Cardiac fibroblast (primary cell): ENCODE results near the gene FANCC.

Experiments
- DNase-seq, 2 donors: peaks; one replicate each; pipeline versions ENCODE4 v3.0.0 to v3.0.0-alpha.2; 2010; ENCODE audit warnings: low read depth in 2 of 2
- H3K4me3 ChIP-seq, 2 donors: replicated peaks in 1 of 2; 1 replicate in 1 of 2; 2 replicates in 1 of 2; pipeline ENCODE4 v1.5.1; 2011; ENCODE audit warnings: low read depth in 2 of 2, low read length in 2 of 2, mild to moderate bottlenecking in 2 of 2, moderate library complexity in 1 of 2
- TF ChIP-seq, protein P1 (sequence below): IDR thresholded peaks from one replicate; pipeline ENCODE4 v1.5.1; 2011; ENCODE audit warnings: low read depth, mild to moderate bottlenecking, low read length, inconsistent platforms

The FANCC gene

GRCh38 chr9:95165004-95165403 is 152.5 kb downstream of the FANCC start:
- TF ChIP-seq, protein P1, sequence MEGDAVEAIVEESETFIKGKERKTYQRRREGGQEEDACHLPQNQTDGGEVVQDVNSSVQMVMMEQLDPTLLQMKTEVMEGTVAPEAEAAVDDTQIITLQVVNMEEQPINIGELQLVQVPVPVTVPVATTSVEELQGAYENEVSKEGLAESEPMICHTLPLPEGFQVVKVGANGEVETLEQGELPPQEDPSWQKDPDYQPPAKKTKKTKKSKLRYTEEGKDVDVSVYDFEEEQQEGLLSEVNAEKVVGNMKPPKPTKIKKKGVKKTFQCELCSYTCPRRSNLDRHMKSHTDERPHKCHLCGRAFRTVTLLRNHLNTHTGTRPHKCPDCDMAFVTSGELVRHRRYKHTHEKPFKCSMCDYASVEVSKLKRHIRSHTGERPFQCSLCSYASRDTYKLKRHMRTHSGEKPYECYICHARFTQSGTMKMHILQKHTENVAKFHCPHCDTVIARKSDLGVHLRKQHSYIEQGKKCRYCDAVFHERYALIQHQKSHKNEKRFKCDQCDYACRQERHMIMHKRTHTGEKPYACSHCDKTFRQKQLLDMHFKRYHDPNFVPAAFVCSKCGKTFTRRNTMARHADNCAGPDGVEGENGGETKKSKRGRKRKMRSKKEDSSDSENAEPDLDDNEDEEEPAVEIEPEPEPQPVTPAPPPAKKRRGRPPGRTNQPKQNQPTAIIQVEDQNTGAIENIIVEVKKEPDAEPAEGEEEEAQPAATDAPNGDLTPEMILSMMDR = no peak
- no peak for DNase-seq
- H3K4me3 ChIP-seq = no peak overlapping the region

DNA sequence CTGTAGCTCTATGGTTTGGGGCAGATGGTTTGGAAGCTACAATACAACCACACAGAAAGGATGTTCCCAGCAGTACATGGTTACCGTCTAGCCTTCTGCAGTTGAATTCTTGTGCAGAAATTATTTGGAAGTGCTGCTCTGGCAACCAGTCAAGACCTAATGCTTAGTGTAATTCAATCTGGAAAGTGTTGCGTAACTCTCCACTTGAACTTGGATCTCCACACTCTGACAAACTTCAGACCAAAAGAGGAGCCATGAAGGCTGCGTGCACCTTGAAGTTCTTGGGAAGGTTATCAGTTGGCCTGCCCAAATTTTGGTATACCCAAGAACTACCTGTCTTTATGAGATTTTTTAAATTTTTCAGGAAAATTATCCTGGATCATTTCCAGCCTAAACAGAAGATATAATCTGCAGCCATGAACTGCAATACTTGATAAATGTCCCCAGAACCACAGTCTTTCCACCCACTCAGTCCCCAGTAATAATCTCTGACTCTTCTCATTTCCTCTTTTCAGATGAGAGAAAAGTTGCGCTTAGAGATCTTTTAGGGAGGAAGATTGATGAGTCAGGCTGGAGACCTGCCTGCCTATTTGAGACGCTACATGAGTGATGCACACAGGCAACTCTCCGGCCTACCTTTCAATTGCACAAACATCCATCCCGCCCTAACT is 159.9 kb downstream of the FANCC start:
- H3K4me3 ChIP-seq = no peak overlapping the region
- peak; percentile 85 to 96 for DNase-seq
- TF ChIP-seq, protein P1 = no peak

GRCh38 chr9:95156074-95156473 is 161.4 kb downstream of the FANCC start:
- no peak overlapping the region for H3K4me3 ChIP-seq
- no peak for DNase-seq
- TF ChIP-seq, protein P1 = no peak

- no peak for DNase-seq
- H3K4me3 ChIP-seq = no peak overlapping the region
- TF ChIP-seq, protein P1 = no peak
These were observed 162.3 kb downstream of the FANCC start for GRCh38 chr9:95155220-95155619.

DNA sequence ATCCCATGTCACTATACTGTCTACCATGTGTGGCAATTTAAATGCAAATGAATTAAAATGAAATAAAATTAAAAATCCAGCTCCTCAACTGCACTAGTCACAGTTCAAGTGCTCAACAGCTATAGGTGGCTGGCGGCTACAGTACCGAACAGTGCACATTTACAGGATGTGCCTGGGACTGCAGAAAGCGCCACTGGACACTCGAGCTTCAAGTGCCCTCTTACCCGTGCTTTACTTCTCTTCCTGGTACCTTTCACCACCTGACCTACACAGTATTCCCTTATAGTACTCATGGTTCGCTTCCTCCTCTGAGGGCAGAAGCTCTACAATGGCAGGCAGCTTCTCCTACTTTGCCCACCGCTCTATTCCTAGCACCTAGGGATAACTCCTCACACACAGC is 166.6 kb downstream of the FANCC start:
- TF ChIP-seq, protein P1 = no peak
- H3K4me3 ChIP-seq = no peak overlapping the region
- DNase-seq = no peak

GRCh38 chr9:95148208-95148520 is 169.3 kb downstream of the FANCC start:
- H3K4me3 ChIP-seq = no peak overlapping the region
- DNase-seq = no peak
- TF ChIP-seq, protein P1 = no peak

GRCh38 chr9:95147452-95148207 is 169.9 kb downstream of the FANCC start:
- DNase-seq = peak in 1 of 2 donors; percentile 34
- TF ChIP-seq, protein P1 = no peak
- H3K4me3 ChIP-seq = no peak overlapping the region
